HFF-Myc (cell line): ENCODE results near the gene PLPPR3.

Source experiments
- DNase-seq: peaks from one replicate; pipeline ENCODE4 v3.0.0-alpha.2; 2011; ENCODE audit warnings: low read depth; ENCODE audit errors: extremely low read depth
- H3K4me3 ChIP-seq: replicated peaks from 2 replicates; pipeline ENCODE4 v1.5.1; 2011; ENCODE audit warnings: low read depth, mild to moderate bottlenecking, control low read depth, low read length
- TF ChIP-seq, protein P1 (sequence below): IDR thresholded peaks from 2 replicates; pipeline ENCODE4 v1.5.1; 2012; ENCODE audit warnings: mild to moderate bottlenecking, low read depth, low read length, control low read depth; ENCODE audit errors: missing control alignments

Gene PLPPR3

DNA sequence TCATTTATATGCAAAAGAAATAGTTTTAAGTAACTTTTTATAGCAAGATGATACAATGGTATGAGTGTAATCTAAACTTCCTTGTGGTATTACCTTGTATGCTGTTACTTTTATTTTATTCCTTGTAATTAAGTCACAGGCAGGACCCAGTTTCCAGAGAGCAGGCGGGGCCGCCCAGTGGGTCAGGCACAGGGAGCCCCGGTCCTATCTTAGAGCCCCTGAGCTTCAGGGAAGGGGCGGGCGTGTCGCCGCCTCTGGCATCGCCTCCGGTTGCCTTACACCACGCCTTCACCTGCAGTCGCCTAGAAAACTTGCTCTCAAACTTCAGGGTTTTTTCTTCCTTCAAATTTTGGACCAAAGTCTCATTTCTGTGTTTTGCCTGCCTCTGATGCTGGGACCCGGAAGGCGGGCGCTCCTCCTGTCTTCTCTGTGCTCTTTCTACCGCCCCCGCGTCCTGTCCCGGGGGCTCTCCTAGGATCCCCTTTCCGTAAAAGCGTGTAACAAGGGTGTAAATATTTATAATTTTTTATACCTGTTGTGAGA is 10.2 kb downstream of the PLPPR3 start:
- DNase-seq, result no peak
- no peak overlapping the region for H3K4me3 ChIP-seq
- TF ChIP-seq, protein P1, sequence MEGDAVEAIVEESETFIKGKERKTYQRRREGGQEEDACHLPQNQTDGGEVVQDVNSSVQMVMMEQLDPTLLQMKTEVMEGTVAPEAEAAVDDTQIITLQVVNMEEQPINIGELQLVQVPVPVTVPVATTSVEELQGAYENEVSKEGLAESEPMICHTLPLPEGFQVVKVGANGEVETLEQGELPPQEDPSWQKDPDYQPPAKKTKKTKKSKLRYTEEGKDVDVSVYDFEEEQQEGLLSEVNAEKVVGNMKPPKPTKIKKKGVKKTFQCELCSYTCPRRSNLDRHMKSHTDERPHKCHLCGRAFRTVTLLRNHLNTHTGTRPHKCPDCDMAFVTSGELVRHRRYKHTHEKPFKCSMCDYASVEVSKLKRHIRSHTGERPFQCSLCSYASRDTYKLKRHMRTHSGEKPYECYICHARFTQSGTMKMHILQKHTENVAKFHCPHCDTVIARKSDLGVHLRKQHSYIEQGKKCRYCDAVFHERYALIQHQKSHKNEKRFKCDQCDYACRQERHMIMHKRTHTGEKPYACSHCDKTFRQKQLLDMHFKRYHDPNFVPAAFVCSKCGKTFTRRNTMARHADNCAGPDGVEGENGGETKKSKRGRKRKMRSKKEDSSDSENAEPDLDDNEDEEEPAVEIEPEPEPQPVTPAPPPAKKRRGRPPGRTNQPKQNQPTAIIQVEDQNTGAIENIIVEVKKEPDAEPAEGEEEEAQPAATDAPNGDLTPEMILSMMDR, result no peak

DNA sequence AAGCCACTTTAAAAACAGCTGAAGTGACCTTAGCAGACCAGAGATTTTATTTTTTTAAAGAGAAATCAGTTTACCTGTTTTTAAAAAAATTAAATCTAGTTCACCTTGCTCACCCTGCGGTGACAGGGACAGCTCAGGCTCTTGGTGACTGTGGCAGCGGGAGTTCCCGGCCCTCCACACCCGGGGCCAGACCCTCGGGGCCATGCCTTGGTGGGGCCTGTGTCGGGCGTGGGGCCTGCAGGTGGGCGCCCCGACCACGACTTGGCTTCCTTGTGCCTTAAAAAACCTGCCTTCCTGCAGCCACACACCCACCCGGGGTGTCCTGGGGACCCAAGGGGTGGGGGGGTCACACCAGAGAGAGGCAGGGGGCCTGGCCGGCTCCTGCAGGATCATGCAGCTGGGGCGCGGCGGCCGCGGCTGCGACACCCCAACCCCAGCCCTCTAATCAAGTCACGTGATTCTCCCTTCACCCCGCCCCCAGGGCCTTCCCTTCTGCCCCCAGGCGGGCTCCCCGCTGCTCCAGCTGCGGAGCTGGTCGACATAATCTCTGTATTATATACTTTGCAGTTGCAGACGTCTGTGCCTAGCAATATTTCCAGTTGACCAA is 10.8 kb downstream of the PLPPR3 start:
- TF ChIP-seq, protein P1, result no peak
- no peak for DNase-seq
- H3K4me3 ChIP-seq, result no peak overlapping the region

DNA sequence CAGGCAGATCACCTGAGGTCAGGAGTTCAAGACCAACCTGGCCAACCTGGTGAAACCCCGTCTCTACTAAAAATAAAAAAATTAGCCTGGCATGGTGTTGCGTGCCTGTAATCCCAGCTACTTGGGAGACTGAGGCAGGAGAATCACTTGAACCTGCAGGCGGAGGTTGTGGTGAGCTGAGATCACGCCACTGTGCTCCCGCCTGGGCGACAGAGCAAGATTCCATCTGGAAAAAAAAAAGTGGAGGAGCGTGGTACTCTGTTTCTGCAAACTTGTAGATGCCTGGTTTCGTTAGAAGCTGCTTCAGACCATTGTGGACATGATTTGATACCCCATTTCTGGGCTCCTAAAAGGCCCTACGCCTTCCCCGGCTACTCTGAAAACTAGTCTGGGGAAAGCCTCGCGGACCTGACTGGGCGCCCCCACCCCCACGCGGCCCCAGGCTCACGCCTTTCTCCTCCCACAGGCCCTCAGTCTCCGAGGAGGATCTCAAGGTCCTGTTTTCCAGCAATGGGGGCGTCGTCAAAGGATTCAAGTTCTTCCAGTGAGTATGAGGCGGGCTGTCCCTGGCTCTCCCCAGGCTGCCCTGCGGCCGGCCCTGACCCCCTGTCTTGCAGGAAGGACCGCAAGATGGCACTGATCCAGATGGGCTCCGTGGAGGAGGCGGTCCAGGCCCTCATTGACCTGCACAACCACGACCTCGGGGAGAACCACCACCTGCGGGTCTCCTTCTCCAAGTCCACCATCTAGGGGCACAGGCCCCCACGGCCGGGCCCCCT is 11.5 kb downstream of the PLPPR3 start:
- TF ChIP-seq, protein P1, result no peak
- no peak overlapping the region for H3K4me3 ChIP-seq
- no peak for DNase-seq

DNA sequence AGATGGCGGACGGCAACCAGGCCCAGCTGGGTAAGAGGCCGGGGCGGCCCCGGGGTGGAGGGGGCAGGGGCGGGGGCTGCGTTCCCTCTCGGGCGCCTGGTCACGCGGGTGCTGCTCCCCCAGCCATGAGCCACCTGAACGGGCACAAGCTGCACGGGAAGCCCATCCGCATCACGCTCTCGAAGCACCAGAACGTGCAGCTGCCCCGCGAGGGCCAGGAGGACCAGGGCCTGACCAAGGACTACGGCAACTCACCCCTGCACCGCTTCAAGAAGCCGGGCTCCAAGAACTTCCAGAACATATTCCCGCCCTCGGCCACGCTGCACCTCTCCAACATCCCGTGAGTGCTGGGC is 13.4 kb downstream of the PLPPR3 start:
- no peak for DNase-seq
- TF ChIP-seq, protein P1, result no peak
- no peak overlapping the region for H3K4me3 ChIP-seq

DNA sequence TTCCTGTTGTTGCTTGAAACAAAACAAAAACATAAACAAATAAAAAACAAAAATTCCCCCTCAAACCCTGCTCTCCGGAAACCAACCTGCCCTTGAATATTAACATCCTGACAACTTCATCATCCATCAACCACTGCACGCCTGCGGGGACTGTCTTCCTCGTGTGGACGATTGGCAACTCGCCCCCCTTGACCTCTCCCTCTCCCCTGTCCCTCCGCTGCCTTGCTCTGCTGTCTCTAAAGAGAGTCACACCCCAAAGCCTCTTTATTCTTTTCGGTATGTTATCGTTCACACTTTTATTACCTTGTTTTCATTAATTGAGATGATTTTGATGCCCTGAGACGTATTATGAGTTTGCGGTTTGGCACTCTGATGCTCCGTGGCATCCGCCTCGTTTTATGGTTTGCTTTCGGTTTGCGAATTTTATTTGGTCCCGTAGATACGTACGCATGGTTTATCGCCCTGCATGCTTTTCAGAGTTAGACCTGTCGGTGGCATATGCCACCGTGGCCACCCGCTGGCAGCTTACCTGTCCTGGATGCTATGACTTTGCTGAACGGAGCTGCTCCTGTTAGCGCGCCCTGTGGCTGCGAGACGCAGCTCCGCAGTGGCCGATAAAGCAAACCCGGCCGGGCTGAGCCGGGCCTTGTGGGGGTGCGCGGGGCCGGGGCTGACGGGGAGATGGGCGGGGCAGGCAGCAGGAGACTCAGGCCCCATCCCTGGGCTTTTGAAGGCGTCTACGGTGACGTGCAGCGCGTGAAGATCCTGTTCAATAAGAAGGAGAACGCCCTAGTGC is 13.9 kb downstream of the PLPPR3 start:
- TF ChIP-seq, protein P1, result no peak
- no peak for DNase-seq
- no peak overlapping the region for H3K4me3 ChIP-seq

DNA sequence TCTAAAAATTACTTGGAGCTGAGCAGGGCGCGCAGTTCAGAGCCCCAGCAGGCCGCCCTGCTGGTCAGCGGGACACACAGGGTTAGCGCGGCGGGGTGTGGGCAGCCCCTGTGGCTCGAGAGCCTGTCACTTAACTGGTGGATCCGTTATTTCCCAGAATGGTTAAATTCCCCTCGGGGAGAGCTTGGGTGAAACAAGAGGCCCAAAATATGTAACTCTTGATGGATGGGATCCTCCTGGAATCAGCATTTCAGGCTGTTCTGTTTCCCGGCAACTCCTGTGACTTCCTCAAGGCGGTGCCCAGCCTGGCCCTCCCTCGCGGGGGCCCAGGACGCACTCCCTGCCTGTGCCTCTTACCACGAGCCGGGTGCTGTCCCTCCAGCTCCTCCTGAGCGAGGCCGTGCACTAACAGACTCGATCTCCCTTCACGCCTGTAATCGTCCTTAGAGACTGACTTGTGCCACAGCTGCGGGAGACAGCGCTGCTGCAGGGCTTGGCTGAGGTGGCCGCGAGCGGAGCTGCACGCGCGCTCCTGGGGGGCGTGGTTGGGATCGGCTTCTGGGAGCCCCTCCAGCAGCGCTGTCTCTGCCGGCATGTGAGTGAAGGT is 14.8 kb downstream of the PLPPR3 start:
- TF ChIP-seq, protein P1, result no peak
- no peak for DNase-seq
- H3K4me3 ChIP-seq, result no peak overlapping the region
